HG03135 (cell line): ENCODE data around the gene RPS6KA2.

ENCODE experiments used
- ATAC-seq: cut with Tn5 transposase; IDR thresholded peaks from one replicate; pipeline ENCODE4 v1.9.1; 2021; ENCODE audit warnings: mild to moderate bottlenecking, moderate library complexity; ENCODE audit not compliant: unreplicated experiment

Gene RPS6KA2

GRCh38 chr6:166616261-166617238, 10.5 kb downstream of the RPS6KA2 start:
- no peak for ATAC-seq

GRCh38 chr6:166615059-166615770, 11.8 kb downstream of the RPS6KA2 start:
- ATAC-seq = no peak

GRCh38 chr6:166614589-166614988, 12.5 kb downstream of the RPS6KA2 start:
- ATAC-seq = no peak

DNA sequence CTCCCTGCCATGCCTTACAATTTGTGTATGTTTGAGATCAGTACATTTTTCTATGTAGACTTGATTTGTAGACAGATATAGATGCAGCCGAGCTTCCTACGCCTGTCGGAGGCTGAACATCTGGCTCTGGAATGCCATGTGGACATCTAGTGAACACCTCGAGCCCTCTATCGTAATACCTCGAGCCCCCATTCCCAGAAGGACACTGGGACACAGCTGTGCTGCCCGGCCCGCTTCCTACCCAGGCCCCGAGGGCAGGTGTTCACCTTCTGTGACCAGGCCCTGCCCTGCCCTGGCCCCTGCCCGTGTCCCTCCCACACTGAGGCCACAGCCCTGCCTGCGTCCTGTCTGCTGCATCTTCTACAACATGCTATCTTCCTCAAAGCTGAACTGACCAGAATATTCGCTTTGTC, 12.9 kb downstream of the RPS6KA2 start:
- no peak for ATAC-seq

DNA sequence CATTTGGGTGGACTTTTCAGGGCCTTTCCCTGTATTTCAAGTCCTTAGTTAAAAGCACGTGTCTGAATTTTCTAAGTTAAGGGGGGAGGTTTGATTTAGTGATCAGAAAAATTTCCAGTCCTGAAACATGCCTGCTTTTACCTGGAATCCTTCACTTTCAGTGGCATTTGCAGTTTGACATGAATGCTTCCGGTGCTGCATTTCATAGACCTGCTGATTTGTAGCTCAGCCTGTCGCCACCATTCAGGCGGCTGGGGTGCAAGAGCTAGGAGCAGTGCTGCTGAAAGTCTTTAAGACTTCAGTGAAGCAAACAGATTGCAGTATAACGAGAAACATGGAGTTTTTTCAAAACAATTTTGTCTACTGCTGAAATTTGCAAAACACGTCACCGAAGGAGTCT, 14.0 kb downstream of the RPS6KA2 start:
- ATAC-seq = no peak

DNA sequence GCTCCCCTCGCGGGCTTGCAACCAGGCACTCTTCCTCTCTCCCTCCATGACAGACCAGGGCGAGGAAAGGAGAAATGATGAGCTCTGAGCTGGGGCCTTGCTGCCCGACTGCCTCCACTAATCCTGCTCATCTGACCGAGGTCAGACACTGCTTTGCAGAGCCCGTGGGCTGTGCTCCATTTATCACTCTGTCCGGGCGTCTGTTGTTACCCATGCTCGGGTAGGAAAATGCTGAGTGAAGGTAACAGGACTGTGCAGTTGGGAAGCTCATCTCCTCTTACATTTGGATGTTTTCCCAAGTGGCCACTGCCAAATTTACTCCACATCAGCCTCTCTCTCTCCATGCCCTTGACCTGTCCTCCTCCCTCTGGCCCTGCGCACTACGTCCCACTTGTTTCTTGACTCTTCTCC, 14.6 kb downstream of the RPS6KA2 start:
- ATAC-seq = no peak

GRCh38 chr6:166611631-166612030, 15.4 kb downstream of the RPS6KA2 start:
- ATAC-seq = no peak

- ATAC-seq = no peak
Measured at GRCh38 chr6:166610069-166610468, 17.0 kb downstream of the RPS6KA2 start.

DNA sequence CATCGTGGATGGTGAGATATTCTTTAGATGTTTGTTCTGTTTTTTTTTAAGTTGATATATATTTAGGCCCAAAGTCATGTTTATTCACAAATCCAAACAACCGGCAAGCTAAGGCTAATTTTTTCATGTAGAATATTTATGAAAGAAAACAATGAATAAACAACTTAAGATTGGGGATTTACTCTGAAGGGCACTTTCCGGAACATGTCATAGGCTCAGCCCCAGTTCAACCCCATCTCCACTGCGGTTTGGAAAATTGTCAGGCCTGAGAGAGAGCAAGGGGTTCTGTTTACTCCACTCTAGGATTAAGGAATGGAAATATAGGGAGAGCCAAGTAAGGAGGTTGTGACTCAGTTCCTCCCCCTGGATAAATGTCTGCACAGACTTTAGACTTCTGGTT, 18.3 kb downstream of the RPS6KA2 start:
- no peak for ATAC-seq

GRCh38 chr6:166605752-166606151, 21.3 kb downstream of the RPS6KA2 start:
- no peak for ATAC-seq

DNA sequence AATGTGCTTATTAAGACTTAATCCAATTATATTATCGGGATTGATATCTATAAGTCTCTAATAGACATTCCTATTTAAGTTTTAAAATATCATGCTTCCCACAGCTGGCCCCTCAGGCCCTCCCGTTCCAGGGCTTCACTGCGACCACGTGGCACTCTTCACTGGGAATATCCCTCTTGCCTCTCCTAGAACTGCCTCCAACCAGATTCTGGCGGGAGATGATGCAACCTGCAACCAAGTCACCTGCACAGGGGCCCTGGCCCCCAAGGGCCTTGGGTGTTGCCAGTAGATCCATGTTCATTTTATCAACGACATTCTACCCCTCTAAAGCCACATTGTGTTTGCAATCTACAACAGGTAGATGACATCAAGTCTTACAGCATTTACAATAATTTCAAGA, 22.1 kb downstream of the RPS6KA2 start:
- no peak for ATAC-seq

GRCh38 chr6:166604328-166604727, 22.7 kb downstream of the RPS6KA2 start:
- no peak for ATAC-seq

- no peak for ATAC-seq
Measured at GRCh38 chr6:166603043-166603690, 23.9 kb downstream of the RPS6KA2 start.

DNA sequence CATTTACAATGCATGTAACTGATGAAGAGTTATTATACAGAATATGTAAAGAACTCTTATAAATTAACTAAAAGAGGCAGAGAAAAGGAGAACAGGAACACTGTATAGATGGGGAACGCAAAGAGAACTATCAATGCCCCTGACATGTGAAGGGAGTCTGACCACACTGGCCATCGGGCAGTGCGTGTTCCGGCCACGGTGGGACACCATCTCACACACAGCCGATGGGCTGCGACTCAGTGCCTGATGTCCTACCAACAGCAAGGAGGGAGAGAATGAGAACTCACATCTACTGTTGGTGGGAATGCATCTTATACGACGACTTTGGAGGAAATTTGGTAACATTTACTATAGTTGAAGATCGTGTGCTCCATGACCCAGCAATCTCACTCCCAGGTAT, 25.1 kb downstream of the RPS6KA2 start:
- ATAC-seq = no peak

DNA sequence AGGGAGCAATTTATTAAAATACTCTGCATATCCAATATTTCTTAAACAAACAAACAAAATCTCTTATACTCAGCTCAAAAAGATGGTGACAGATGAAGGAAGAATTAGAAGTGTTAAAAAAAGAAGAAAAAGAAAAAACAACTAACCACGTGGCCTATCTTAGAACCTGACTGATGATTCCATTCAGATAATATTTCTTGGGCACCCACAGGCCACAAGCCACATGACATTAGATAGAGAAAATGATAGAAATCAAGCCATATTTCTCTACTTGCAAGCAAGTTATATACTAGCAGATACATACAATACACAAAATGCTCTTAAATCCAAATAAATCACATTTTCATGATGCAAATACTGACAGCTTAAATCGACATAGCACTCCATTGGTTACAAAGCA, 26.1 kb downstream of the RPS6KA2 start:
- no peak for ATAC-seq

- no peak for ATAC-seq
Measured at GRCh38 chr6:166599205-166599604, 27.8 kb downstream of the RPS6KA2 start.

DNA sequence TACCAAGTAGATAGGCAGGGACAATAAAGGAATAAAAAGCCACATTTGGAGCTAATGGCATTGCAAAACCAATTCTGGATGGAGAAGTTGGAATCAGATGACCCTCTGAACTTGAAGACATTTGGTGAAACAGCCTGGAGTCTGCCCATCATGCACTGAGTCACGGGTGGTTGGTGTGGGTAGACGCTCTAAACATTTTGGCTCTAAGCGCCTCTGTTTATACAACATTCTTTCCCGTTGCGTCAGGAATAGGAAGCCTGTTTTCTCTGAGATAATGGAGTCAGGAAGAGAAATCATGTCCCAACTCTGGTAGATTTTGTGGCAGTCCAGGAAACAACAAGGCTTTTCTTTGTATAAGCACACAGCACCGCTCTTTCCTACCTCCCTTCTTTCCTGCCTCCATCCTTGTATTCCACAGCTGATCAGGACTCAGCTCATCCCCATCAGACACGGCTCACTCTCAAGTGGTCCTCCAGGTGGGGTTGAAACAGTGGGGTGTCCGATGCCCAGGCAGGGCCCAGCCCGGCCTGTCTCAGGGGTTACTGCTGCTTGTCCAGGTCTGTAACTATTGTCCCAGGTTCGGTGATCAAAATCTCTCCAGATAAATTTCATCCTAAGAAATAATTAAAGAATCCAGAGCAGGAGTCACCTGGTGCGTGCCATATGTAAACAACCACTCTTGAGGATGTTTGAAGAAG, 28.5 kb downstream of the RPS6KA2 start:
- no peak for ATAC-seq

DNA sequence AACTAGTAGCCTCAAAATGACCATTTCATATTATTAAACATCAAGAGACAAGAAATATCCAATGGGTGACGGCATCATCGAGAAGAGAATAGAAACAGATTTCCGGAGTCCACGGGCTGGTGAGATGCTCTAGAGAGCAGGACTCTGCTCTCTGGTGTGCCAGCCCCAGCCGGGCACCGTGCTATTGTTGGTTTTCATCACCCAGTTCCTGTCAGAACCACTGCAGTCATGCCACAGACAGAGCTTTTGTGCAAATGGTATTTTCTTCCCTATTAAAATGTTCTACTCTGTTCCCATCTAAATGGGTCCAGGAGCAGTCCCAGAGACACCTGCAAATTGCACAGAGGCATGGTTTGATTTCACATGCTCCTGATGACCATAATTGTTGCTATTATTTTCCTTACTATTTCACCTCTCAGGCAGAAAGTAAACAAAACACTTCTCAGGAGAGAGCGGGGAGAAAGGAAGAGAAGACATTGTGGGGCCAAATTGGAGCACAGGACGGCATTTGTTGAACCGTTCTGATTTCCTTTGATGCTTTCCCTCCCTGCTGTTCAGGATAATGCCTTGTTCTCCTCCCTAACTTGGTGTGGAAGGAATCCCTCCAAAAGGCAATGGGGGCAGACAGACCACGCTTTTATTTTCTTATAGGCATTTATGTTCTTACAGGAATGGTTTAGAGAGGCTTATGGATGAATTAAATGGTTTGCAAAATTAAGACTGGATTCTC, 29.2 kb downstream of the RPS6KA2 start:
- ATAC-seq = no peak

- no peak for ATAC-seq
Measured at GRCh38 chr6:166596776-166597507, 30.1 kb downstream of the RPS6KA2 start.

GRCh38 chr6:166595949-166596348, 31.1 kb downstream of the RPS6KA2 start:
- no peak for ATAC-seq
